SU-DHL-6 (cell line): ENCODE results near the gene NPHP4.

Experiments
- H2AFZ ChIP-seq: fragments of 200-600 bp; sonication (generic); 2 replicates; pipeline ENCODE4 v1.6.1; 2014; ENCODE audit warnings: low read depth, mild to moderate bottlenecking, moderate library complexity, mixed read lengths, antibody characterized with exemption, low read length; ENCODE audit not compliant: severe bottlenecking
- H3F3A ChIP-seq: fragments of 200-600 bp; shearing (Covaris generic); 2 replicates; pipeline ENCODE4 v1.6.0; 2016; ENCODE audit warnings: antibody characterized with exemption, mild to moderate bottlenecking; ENCODE audit not compliant: insufficient read depth
- H3K27ac ChIP-seq: fragments of 200-600 bp; sonication (generic); 2 replicates; pipeline ENCODE4 v1.5.1; 2016; ENCODE audit warnings: low read depth, mild to moderate bottlenecking, low read length, moderate library complexity, mixed read lengths
- H3K27me3 ChIP-seq: fragments of 200-600 bp; sonication (generic), shearing (Covaris generic); 2 replicates; pipeline ENCODE4 v1.6.0; 2014; ENCODE audit warnings: mild to moderate bottlenecking, low read length
- H3K36me3 ChIP-seq: fragments of 200-600 bp; sonication (generic); 2 replicates; pipeline ENCODE4 v1.6.1; 2014; ENCODE audit warnings: mild to moderate bottlenecking, low read length, mixed read lengths
- H3K4me2 ChIP-seq: fragments of 300-600, 200-600 bp; shearing (Covaris generic), sonication (generic); 2 replicates; pipeline ENCODE4 v1.6.0; 2014; ENCODE audit warnings: low read length, low read depth, mild to moderate bottlenecking; ENCODE audit not compliant: poor library complexity, severe bottlenecking
- H3K4me3 ChIP-seq: fragments of 200-600 bp; sonication (generic); 2 replicates; pipeline ENCODE4 v1.5.1; 2014; ENCODE audit warnings: antibody characterized with exemption, low read length, mild to moderate bottlenecking, mixed read lengths; ENCODE audit not compliant: insufficient read depth, poor library complexity, severe bottlenecking
- H3K79me2 ChIP-seq: fragments of 200-600 bp; sonication (generic); 2 replicates; pipeline ENCODE4 v1.6.1; 2014; ENCODE audit warnings: mild to moderate bottlenecking, low read length, moderate library complexity; ENCODE audit not compliant: insufficient read depth
- H3K9ac ChIP-seq: fragments of 200-600 bp; sonication (generic); 2 replicates; pipeline ENCODE4 v1.7.0; 2014; ENCODE audit warnings: mild to moderate bottlenecking, low read length
- H3K9me2 ChIP-seq: fragments of 200-600 bp; sonication (generic); replicated peaks from 2 replicates; pipeline ENCODE4 v1.6.1; 2014; ENCODE audit warnings: low read length; ENCODE audit not compliant: insufficient read depth
- H3K9me3 ChIP-seq: fragments of 200-600 bp; sonication (generic); 2 replicates; pipeline ENCODE4 v1.6.1; 2014; ENCODE audit warnings: low read length, mixed read lengths; ENCODE audit not compliant: insufficient read depth
- H4K20me1 ChIP-seq: fragments of 200-600 bp; sonication (generic); 2 replicates; pipeline ENCODE4 v1.6.1; 2014; ENCODE audit warnings: low read depth, mild to moderate bottlenecking, antibody characterized with exemption, low read length, moderate library complexity, mixed read lengths
- CTCF ChIP-seq: fragments of 200-600 bp; sonication (generic); IDR thresholded peaks from one replicate; pipeline ENCODE4 v1.5.1; 2017; ENCODE audit warnings: antibody characterized with exemption, mild to moderate bottlenecking, low read length, moderate library complexity; ENCODE audit not compliant: insufficient read depth, poor library complexity, severe bottlenecking
- EZH2phosphoT487 ChIP-seq: fragments of 200-600 bp; sonication (generic), shearing (Covaris generic); conservative IDR thresholded peaks from 2 replicates; pipeline ENCODE4 v1.6.1; 2018; ENCODE audit warnings: mild to moderate bottlenecking, antibody characterized with exemption, low read length, moderate library complexity, mixed read lengths

Gene NPHP4

GRCh38 chr1:5903680-5904079 lies 88.5 kb downstream of the NPHP4 start:
- Histone ChIP-seq H3K4me2 (no peak overlapping the region), H3K27ac (no peak overlapping the region)
- TF ChIP-seq CTCF (no peak), EZH2phosphoT487 (no peak)

GRCh38 chr1:5903031-5903430 lies 89.2 kb downstream of the NPHP4 start:
- TF ChIP-seq EZH2phosphoT487 (no peak), CTCF (no peak)
- no peak overlapping the region for H2AFZ ChIP-seq

More at GRCh38 chr1:5903680-5904079, 88.5 kb downstream of the NPHP4 start:
- Histone ChIP-seq H3K9ac (no peak overlapping the region), H3F3A (no peaks in the 10 kb centered on the region), H2AFZ (no peak overlapping the region), H3K9me2 (no peaks in the 10 kb centered on the region), H3K36me3 (no peaks in the 10 kb centered on the region), H3K27me3 (no peaks in the 10 kb centered on the region), H3K9me3 (no peaks in the 10 kb centered on the region), H3K79me2 (no peaks in the 10 kb centered on the region), H4K20me1 (no peaks in the 10 kb centered on the region), H3K4me3 (no peak overlapping the region)

DNA sequence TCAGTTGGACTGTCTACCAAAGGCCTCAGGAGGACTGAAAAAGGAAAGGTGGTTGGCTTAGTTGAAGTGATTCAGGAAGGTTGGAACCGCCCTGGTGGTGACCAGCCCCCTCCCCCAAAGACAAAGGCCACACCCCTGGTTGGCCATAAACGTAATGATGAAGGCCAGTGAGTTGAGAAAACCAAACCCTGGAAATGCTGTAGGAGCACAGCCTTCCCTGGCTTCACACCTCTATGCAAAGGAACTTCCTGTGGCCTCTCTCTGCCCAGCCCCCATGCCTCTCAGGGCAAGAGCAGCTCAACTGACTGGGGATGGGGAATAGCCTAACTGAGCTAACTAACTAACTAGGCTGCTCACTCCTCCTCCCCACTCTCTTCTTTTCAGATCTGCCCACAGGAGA lies 90.4 kb downstream of the NPHP4 start:
- Histone ChIP-seq H3K79me2 (no peaks in the 10 kb centered on the region), H3K27ac (no peak overlapping the region), H3K4me3 (no peak overlapping the region), H3K9ac (no peak overlapping the region), H4K20me1 (no peaks in the 10 kb centered on the region), H3F3A (no peaks in the 10 kb centered on the region), H3K36me3 (no peaks in the 10 kb centered on the region), H3K9me2 (no peaks in the 10 kb centered on the region), H3K4me2 (no peak overlapping the region), H3K27me3 (no peaks in the 10 kb centered on the region), H2AFZ (no peak overlapping the region), H3K9me3 (no peaks in the 10 kb centered on the region)
- TF ChIP-seq EZH2phosphoT487 (no peak), CTCF (no peak)

More at GRCh38 chr1:5903031-5903430, 89.2 kb downstream of the NPHP4 start:
- H3K79me2 ChIP-seq: no peaks in the 10 kb centered on the region
- H4K20me1 ChIP-seq: no peaks in the 10 kb centered on the region
- H3K9me2 ChIP-seq: no peaks in the 10 kb centered on the region
- no peak overlapping the region for H3K4me2 ChIP-seq
- no peaks in the 10 kb centered on the region for H3K9me3 ChIP-seq
- no peaks in the 10 kb centered on the region for H3K36me3 ChIP-seq
- H3K27me3 ChIP-seq: no peaks in the 10 kb centered on the region
- H3F3A ChIP-seq: no peaks in the 10 kb centered on the region
- no peak overlapping the region for H3K9ac ChIP-seq
- H3K4me3 ChIP-seq: no peak overlapping the region
- no peak overlapping the region for H3K27ac ChIP-seq

GRCh38 chr1:5901150-5901549 lies 91.1 kb downstream of the NPHP4 start:
- H3K36me3 ChIP-seq: no peaks in the 10 kb centered on the region
- H2AFZ ChIP-seq: no peak overlapping the region
- no peak overlapping the region for H3K27ac ChIP-seq
- H3F3A ChIP-seq: no peaks in the 10 kb centered on the region
- no peak overlapping the region for H3K9ac ChIP-seq
- H3K4me3 ChIP-seq: no peak overlapping the region
- H3K27me3 ChIP-seq: no peaks in the 10 kb centered on the region
- no peaks in the 10 kb centered on the region for H3K9me3 ChIP-seq
- no peaks in the 10 kb centered on the region for H3K9me2 ChIP-seq
- no peaks in the 10 kb centered on the region for H3K79me2 ChIP-seq
- no peak overlapping the region for H3K4me2 ChIP-seq
- no peaks in the 10 kb centered on the region for H4K20me1 ChIP-seq
- TF ChIP-seq EZH2phosphoT487 (no peak), CTCF (no peak)
